GM12891 (cell line): ENCODE data around the gene ZNF175.

Experiments
- POLR2A ChIP-seq: IDR thresholded peaks from 2 replicates; pipeline ENCODE4 v1.6.1; 2011; ENCODE audit warnings: low read depth, low read length, control low read depth
- POLR2AphosphoS5 ChIP-seq: IDR thresholded peaks from 2 replicates; pipeline ENCODE4 v1.6.1; 2011; ENCODE audit warnings: low read depth, low read length, control low read depth

- TF ChIP-seq POLR2AphosphoS5 (no peak), POLR2A (no peak)
Observed at GRCh38 chr19:51531349-51532315, 39.5 kb upstream of the ZNF175 start, which contains the start of gene SIGLEC6.
